ENCODE data around the gene NUDCD3. TPM values are rescaled to one million over a fixed set of nuclear protein-coding genes. Genes with fewer than 3 reads are reported as not detected.
A peak's percentile ranks its signal among the peaks of the same experiment; 100 is the strongest.

NUDCD3 gene
- polyA plus RNA-seq, 4 donors, result 86.0 to 93.7 (median 91.2) TPM

- DNase-seq (ENCODE audit: low read depth in 4 of 4, low spot score in 2 of 4), result no peak
These were observed 7.7 kb downstream of the NUDCD3 start for GRCh38 chr7:44482502-44483485.

- DNase-seq (ENCODE audit: low read depth in 4 of 4, low spot score in 2 of 4), result no peak
These were observed 12.5 kb downstream of the NUDCD3 start for GRCh38 chr7:44477938-44478337.

GRCh38 chr7:44477063-44477830, 13.2 kb downstream of the NUDCD3 start:
- peak in 3 of 4 donors; percentile 22 to 59 (median 34) for DNase-seq (ENCODE audit: low read depth in 4 of 4, low spot score in 2 of 4)

- no peak for DNase-seq (ENCODE audit: low read depth in 4 of 4, low spot score in 2 of 4)
These were observed 14.1 kb downstream of the NUDCD3 start for GRCh38 chr7:44476313-44476712.

GRCh38 chr7:44473295-44473694, 17.2 kb downstream of the NUDCD3 start:
- DNase-seq (ENCODE audit: low read depth in 4 of 4, low spot score in 2 of 4), result no peak

- no peak for DNase-seq (ENCODE audit: low read depth in 4 of 4, low spot score in 2 of 4)
These were observed 17.6 kb downstream of the NUDCD3 start for GRCh38 chr7:44472843-44473242.

GRCh38 chr7:44471850-44472249, 18.6 kb downstream of the NUDCD3 start:
- DNase-seq (ENCODE audit: low read depth in 4 of 4, low spot score in 2 of 4), result no peak

- no peak for DNase-seq (ENCODE audit: low read depth in 4 of 4, low spot score in 2 of 4)
These were observed 19.0 kb downstream of the NUDCD3 start for GRCh38 chr7:44471436-44471835.

GRCh38 chr7:44470628-44471245, 19.7 kb downstream of the NUDCD3 start:
- no peak for DNase-seq (ENCODE audit: low read depth in 4 of 4, low spot score in 2 of 4)

GRCh38 chr7:44470135-44470479, 20.4 kb downstream of the NUDCD3 start:
- DNase-seq (ENCODE audit: low read depth in 4 of 4, low spot score in 2 of 4), result no peak

- DNase-seq (ENCODE audit: low read depth in 4 of 4, low spot score in 2 of 4), result no peak
These were observed 20.9 kb downstream of the NUDCD3 start for GRCh38 chr7:44469461-44470134.

- DNase-seq (ENCODE audit: low read depth in 4 of 4, low spot score in 2 of 4), result no peak
These were observed 23.3 kb downstream of the NUDCD3 start for GRCh38 chr7:44467217-44467548.

GRCh38 chr7:44466300-44467216, 23.9 kb downstream of the NUDCD3 start:
- no peak for DNase-seq (ENCODE audit: low read depth in 4 of 4, low spot score in 2 of 4)

GRCh38 chr7:44465490-44465889, 25.0 kb downstream of the NUDCD3 start:
- no peak for DNase-seq (ENCODE audit: low read depth in 4 of 4, low spot score in 2 of 4)

- DNase-seq (ENCODE audit: low read depth in 4 of 4, low spot score in 2 of 4), result no peak
These were observed 27.2 kb downstream of the NUDCD3 start for GRCh38 chr7:44463169-44463808.

GRCh38 chr7:44461387-44461786, 29.1 kb downstream of the NUDCD3 start:
- DNase-seq (ENCODE audit: low read depth in 4 of 4, low spot score in 2 of 4), result no peak

- no peak for DNase-seq (ENCODE audit: low read depth in 4 of 4, low spot score in 2 of 4)
These were observed 30.1 kb downstream of the NUDCD3 start for GRCh38 chr7:44460325-44460724.

- no peak for DNase-seq (ENCODE audit: low read depth in 4 of 4, low spot score in 2 of 4)
These were observed 35.3 kb downstream of the NUDCD3 start for GRCh38 chr7:44455155-44455554.

GRCh38 chr7:44454348-44454747, 36.1 kb downstream of the NUDCD3 start:
- DNase-seq (ENCODE audit: low read depth in 4 of 4, low spot score in 2 of 4), result no peak

Measured in left renal cortex interstitium (tissue), 4 donors.